HG02870 (cell line): ENCODE results near the gene SPRY2.

Experiments
- ATAC-seq: cut with Tn5 transposase; IDR thresholded peaks from one replicate; pipeline ENCODE4 v1.9.1; 2021; ENCODE audit warnings: mild to moderate bottlenecking, moderate library complexity; ENCODE audit not compliant: unreplicated experiment

SPRY2 gene, protein sequence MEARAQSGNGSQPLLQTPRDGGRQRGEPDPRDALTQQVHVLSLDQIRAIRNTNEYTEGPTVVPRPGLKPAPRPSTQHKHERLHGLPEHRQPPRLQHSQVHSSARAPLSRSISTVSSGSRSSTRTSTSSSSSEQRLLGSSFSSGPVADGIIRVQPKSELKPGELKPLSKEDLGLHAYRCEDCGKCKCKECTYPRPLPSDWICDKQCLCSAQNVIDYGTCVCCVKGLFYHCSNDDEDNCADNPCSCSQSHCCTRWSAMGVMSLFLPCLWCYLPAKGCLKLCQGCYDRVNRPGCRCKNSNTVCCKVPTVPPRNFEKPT

DNA sequence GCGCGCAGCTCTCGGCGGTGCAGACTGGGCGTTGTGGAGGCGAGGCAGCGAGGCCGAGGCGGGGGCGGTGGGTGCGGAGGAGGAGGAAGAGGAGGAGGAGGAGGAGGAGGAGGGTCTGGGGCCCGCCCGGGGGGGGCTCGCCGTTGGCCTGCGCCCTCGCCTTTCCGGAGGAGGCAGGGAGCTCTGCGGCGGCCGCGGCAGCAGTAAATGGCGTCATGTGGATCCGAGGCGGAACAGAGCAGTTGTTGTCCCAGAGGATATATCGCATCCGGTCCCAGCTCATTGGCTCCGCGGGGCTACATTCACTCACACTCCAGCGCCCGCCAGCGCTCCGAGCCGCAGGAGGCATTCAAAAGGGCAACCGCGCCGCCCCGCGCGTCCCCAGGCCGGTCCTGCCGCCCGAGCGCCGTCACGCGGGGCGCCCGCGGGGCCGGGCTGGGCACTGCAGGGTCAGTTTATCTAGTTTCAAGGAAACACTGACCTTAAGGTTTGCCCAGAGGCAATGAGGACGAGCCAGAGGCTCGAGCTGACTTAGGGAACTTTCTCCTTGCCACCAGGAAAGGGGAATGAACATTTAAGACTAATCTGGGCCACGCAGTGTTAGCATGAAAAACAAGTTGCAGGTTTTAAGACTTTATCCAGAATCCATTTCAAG lies at the start of gene SPRY2:
Gene SPRY2, minus strand, starts transcription at position 26 of the 655 bp plus-strand sequence. CDS start 3,421 bp downstream, outside the sequence.
- peak; percentile 46 for ATAC-seq

DNA sequence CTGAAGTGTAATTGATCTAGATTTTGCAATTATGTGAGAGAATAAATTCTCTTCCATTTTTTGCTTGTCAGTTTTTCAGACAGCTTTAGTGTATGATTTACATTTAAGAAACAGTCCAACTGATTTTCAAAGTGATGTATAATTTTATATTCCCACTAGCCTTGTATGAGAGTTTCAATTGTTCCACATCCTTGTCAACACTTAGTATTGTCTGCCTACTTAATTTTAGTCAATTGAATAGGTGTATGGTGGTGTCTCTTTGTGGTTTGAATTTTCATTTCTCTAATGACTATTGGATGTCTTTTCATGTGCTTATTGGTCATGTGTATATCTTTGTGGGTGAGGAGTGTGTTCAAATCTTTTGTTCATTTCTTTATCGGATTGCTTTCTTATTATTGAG lies 49.4 kb upstream of the SPRY2 start:
- ATAC-seq: no peak

DNA sequence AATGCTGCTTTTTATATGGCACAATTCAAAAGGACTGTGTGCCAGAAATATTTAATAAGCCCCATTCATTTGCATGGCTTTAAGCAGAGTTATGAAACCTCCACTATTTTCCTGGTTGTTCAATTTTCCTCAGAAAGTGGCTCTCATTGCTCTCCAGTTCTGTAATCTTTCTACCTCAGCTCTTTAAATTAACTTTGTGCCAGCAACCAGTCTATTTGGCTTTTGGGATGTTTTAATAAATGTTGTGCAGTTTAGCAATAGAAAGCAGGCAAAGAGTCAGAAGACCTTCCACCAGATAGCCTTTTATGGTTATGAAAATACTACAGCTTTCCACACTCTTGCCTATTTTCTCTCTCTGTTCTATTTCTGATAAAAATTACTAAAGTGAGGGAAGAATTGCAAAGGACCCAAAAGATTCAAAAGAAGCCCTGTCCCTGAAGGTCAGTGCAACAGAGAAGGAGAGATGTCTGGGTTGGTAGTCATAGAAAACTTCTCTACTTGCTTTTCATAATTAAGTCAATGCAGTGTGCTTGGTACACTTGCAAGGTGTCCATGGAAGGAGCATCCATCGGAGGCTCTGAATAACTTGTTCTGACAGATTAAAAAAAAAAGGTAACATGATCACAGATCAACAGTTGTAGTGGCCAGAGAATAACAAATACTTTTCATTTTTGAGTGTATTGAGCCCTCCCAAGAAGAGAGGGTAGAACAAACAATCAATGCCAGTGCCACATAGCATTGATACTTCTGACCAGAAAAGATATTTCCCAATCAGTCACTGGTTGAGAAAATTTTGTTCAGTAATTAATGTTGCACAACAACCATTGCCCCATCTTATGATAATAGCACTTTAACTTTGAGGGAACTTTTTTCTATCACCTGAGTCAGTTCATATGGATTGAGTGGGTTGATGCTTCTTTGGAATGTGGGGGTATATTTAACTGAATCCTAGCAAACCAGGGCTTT lies 48.4 kb upstream of the SPRY2 start:
- no peak for ATAC-seq

DNA sequence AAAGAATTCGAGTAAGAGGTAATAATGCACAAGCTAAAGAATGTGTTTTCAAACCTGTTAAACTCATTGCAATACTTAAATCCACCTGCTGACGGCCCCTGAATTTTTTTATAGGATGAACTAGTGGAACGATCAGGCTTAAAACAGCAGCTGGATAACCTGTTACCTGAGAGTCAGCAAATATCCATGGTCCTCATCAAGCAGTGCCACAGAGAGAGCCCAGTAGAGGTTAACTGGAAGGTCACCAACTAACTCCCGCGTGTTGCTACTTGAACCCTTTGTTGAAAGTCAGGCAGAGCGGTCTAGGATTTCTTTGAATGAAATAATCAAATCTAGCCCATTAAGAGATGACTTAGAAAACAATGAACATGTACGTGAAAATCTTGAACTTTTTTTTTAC lies 47.6 kb upstream of the SPRY2 start:
- ATAC-seq: no peak

DNA sequence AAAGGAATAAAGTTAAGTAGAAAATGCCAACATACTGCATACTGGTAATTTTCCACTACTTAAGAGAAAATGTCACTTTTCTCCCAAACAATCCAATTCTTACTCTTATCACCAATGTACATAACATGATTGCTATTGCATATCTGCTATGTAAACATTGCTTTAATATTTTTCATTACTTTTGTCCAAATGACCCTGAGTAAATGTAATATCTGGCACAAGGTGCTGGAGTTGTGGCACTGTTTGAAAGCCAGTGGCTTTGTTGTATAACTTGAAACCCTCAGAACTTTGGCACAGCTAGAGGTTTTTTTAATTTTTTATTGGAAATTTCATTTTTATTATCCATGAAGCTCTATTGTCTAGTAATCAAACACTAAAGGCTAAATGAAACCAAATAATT lies 45.7 kb upstream of the SPRY2 start:
- ATAC-seq: no peak

DNA sequence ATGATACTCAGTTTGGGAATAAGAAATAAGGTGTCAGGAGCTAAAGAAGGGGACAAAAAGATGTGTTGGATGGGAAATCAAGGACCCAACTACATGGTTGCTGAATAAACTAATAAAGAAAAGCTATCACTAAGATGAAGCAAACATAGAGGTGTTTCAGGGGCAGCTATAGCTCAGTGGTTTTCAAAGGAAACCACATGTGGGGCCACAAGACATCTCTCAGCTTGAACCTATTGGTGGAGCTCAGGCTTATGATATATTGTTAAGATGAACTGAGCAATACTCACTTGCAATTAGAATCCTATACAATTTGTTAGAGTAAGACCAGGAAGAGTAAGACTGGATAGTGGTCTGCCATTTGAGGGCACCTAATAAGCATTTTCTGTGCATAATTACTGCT lies 45.1 kb upstream of the SPRY2 start:
- no peak for ATAC-seq

DNA sequence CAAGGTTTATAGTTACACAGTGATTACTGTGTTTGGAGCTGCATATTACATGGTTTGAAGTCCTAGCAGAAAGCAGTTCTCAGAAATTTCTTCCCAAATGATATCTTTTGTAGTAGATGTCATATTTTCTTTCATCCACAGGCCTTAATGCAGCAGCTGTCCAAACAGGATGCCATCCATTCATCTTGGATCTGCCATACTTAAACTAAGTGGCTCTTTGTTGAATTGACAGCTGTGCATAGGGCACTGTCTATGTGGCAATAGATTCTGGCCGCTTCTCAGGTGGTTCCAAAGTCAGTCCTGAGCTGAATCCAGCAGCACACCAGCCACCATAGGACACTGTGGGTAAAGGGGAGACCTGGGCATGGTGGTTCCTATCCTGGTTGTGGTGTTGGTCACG lies 41.6 kb upstream of the SPRY2 start:
- no peak for ATAC-seq

DNA sequence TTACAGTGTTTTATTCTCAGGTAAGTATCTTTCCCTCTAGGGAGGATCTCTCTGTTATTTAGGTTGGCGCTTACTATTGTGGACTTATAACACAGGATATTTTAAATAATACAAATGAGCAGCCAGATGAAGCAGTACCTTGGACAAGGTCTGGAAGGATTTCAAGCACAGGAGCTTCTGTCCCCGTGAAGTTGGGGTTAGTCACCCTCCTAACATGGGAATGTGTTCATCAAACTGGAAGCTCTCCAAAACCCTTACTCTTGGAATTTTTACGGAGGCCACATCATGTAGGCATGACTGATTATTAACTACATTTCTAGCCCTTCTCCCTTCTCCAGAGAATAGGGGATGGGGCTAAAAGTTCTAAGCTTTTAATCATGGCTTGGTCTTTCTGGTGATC lies 38.3 kb upstream of the SPRY2 start:
- ATAC-seq: no peak

DNA sequence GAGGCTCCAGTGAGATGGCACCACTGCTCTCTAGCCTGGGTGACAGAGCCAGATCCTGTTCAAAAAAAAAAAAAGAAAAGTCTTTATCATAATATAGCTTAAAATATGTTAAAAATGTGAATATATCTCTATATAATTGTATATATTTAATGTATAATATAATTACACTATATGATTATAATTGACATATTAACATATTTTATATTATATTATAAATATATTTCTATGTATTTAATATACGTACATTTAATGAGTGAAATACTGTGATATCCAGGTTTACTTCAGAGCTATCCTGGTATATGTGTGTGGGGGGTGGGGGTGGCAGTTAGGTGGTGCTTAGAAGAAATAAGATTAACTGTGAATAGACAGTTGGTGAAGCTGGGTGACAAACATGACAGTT lies 35.6 kb upstream of the SPRY2 start:
- no peak for ATAC-seq

DNA sequence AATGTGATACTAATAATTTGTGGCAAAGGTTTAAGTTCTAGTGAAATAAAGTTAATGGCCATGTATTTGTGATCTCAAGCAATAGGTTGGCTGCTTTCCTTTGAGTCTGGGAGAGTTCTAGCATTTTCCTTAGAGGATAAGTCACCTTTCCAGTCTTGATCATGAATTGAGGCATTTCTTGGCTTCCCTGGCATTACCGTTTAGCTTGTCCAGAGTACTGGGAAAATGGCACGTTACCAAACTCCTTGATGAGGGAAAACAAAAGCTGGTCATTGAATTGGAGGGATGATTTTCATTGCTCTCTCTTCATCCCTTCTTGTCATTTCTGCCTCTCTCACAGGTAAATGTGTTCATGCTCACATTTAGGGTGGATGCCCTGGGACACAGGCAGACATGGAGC lies 34.0 kb upstream of the SPRY2 start:
- no peak for ATAC-seq

DNA sequence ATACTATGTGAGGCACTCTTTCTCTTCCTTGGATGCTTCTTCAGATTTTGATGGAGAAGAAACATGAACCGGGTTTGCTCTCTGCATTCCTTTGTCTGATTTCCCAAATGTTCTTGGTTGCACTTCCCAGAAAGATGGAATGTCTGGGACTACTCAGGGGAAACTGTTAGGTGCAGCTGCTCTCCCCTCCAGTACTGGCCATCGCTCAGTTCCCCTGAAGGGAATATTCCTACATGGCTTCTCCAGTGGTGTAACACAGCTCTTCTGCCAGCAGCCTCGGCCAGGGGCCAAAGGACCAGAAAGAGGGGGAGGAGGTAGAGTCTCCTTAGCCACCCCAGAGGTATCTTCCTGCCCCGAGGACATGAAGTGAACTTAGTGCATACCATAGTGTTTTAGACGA lies 33.5 kb upstream of the SPRY2 start:
- no peak for ATAC-seq

DNA sequence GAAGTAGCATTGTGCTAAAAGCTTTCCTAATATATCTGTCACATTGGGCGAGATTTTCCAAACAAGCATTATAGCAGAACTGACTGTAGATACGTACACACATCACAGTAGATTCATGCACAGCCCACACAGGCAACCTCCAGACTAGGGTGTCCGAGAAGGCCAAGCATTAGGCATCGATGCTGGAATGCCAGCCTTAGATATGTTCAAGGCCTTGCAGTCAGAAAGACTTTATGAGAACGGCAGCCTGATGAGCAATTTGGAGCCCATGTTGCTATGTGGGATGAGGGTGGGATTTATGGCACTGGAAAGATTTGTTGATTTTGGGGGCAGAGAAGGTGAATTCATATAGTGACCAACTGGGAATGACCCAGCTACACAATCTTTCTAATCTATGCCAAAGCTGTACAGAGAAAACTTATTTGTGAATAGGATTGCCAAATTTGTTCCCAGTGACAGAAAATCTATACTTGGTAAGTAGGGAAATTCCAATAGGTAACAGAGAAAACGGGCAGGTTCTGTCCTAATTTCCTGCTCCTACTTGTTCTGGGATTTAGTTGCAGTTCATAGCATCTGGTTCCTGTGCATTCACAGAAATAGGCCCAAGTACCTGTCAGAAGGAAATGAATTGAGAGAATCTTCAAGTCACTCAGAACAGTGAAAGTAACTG lies 31.0 kb upstream of the SPRY2 start:
- no peak for ATAC-seq

DNA sequence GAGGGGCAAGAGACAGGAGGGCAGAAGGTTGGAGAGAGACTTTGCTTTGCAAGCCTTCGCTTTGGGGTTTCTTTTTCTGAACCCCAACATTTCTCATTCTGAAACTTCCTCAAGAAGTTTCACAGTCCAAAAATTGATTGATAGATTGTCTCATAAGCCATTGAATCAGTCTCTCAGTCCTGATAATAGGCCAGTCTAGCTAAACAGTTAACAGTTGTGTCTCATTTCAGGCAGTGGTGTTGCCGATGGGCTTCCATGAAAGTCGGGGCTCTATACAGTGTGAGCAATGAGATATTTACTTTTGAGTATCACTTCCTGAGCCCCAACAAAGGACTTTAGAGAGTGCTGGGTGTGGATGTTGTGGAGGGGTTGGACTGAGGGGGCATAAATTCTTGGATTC lies 26.5 kb upstream of the SPRY2 start:
- ATAC-seq: no peak

DNA sequence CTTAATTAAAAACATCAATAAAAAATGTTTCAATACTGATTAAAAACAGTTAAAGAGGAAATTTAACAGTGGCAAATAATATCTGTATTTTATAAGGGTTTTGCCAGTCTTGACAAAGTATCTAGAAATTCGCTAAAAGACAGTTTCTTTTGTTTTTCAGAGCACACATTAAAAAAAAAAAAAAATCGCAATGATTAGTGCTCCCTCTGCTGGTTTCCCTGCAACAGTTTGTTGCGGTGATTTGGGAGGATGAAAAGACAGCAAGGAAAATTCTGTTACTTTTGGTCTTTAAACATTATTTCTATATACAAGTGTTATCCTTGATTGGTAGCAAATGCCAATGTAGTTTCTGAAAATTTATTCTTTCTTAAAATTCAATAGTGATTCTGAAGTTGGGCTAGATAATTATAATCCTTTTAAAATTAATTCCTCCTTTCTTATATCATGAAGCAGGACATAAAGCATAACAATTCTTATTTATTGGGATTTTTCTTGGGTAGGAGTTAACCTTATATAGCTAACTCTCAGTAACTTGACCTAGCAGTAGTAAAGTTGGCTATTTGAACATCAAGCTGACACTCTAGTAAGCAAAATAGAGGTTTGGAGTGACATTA lies 23.1 kb upstream of the SPRY2 start:
- ATAC-seq: no peak

DNA sequence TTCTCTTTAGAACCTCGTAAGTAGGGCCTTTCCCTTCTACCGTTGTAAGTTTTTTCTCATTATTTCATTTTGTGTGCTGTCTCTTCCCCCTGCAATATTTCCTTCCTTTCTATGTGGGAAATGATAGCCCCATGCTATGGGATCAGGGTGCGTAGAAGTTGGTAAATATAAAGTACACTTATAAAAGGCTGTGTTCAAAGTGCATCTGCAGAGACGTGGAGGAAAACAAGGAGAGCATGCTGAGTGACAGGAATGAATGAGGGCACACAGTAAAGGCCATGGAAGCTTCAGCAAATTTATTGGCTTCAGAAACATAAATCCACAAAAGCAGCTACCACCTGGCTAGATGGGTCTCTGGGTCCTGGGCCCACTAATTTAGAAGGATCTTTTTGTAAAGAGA lies 21.6 kb upstream of the SPRY2 start:
- ATAC-seq: no peak

DNA sequence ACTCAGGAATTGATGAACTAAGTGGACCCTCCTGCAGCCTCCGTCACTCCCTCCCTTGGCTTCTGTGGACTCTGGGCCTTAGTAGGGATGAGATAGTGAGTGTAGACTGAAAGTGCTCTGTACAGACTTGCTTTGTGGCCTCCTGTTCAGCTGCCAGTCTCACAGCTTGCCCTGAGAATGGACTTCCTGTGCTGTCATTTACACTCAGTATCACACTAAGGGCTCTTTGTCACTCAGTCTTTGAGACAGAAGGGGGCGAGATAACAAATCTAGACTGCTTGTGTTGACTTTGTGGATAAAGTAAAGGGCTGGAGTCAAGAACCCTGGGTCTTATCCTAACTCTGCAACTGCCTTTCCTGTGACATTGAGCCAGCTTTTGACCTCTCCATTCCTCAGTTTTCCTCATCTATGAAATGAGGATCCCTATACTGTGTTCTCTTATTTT lies 21.0 kb upstream of the SPRY2 start:
- peak; percentile 80 for ATAC-seq

DNA sequence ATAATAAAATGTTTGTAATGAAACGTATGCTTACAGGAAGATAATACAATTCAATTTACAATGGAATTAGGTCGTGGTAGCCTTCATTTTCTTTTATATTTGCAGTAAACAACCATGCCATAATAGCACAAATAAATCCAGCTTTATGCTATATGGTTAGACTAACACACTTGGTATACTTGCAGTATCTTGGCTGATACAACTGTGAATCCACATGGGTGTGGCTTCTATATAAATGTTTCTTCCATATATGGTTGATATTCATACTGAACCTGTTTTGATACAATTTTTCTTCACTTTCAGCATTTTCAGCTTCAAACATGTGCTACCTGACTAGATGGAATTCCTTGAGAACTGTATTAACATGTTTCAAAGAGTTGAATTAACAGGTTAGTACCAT lies 20.4 kb upstream of the SPRY2 start:
- ATAC-seq: no peak

DNA sequence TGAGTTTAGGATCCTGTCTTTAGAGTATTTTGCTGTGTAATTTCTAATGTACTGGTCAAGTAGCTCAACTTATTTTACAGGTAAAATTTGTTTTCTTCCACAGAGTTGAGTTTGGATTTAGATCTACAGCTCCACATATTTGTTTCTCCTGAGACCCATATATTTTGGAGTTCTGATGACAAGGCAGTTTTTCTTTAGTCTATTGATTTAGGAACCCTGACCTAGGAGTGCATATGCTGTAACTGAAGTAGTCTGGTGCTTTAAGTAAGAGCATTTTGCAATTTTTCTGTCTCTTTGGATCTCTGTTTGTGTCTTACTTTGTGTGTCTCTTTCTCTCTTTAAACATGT lies 19.5 kb upstream of the SPRY2 start:
- ATAC-seq: no peak

DNA sequence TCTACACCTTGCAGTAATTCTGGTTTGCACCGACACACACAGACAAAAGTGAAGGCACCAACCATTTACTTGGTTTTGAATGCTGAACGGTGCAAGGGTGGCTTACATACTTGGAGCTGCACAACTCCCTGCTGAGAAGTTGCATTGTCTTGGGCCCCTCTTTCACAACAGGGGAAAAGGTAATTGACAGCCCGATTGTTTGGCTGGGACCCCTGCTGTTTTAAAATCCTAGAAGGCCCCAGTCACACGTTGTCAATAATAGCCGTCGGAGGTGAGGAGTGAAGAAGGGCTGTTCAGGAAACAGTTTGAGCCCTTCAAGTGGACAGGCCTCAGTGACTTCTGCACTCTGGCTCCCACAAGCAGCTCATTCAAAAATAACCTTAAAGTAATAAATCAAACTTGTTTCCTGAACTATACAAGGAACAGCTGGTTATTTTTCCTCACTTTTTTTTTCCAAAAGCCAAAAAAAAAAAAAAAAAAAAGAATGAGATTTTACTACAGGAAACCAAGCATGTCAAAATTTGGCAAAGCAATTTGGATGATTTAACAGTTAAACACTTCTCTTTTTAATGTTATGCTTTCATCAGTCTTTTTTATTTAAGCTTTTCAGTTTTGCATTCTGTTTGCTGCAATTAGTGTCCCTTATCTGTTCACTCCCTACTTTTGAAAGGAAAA lies 19.0 kb upstream of the SPRY2 start:
- ATAC-seq: no peak

DNA sequence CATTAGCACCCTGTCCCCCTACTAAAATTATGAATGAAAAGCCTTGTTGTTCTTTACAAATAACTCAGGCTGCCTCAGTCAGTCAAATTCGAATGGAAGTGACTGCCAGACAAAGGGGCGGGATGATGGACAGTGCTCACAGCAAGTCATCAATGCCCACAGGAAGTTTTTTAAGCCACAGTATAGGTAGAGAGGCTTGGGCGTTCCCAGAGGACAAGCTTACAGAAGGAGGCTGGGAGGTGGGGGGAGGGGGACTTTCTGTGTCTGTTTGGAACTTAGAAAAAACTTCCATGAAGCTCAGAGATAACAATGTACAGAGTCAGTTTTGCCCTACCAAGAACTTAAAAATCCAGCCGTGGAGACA lies 18.5 kb upstream of the SPRY2 start:
- ATAC-seq: no peak
